ENCODE results near the gene ABHD16A.
A peak's percentile ranks its signal among the peaks of the same experiment; 100 is the strongest.

DNA sequence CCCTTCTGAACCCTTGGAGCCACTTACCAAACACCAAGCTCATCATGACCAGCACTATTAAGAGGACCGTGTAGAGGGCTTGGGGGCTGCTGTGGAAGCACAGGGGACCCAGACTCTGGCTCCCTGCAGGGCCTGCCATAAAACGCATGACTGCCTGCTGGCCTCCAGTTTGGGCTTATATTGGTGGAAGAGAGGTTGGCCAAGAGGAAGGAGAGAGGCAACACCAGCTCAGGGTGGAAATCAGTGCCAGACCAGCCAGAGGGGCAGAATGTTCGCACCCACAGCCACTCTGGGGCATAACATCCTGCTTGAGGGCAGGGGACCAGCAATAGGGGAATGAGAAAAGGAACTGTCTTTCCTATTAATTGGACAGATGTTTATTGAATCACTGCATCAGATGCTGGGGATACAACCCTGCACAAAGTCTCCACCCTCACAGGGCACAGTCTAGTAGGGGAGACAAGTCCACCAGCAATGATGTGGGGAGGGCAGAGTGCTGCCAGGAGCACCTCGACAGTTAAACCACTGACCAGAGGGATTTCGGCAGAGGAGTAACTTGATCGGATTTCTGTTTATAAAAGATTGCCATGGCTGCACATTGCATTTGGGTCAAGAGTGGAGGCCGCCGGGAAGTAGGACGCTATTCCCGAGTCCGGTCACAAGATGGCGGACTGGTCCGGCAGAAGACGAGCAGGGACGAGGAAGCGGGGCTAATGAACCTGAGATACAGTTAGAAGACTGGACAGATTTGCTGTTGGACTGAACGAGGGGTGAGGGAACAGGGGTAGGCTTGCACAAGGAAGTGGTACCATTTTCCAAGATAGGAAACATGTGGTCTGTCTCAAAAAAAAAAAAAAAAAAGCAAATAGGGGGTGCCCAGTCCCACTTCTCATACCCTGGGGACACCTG is 22.6 kb downstream of the ABHD16A start, which contains the start of gene LY6G5C:
- TF ChIP-seq, protein P1, sequence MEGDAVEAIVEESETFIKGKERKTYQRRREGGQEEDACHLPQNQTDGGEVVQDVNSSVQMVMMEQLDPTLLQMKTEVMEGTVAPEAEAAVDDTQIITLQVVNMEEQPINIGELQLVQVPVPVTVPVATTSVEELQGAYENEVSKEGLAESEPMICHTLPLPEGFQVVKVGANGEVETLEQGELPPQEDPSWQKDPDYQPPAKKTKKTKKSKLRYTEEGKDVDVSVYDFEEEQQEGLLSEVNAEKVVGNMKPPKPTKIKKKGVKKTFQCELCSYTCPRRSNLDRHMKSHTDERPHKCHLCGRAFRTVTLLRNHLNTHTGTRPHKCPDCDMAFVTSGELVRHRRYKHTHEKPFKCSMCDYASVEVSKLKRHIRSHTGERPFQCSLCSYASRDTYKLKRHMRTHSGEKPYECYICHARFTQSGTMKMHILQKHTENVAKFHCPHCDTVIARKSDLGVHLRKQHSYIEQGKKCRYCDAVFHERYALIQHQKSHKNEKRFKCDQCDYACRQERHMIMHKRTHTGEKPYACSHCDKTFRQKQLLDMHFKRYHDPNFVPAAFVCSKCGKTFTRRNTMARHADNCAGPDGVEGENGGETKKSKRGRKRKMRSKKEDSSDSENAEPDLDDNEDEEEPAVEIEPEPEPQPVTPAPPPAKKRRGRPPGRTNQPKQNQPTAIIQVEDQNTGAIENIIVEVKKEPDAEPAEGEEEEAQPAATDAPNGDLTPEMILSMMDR (IDR thresholded peaks at IDR 0.05), result peak; percentile 47 to 88 (median 82)
- TF ChIP-seq POLR2A (IDR thresholded peaks at IDR 0.05), result peak in 1 of 2 donors; percentile 17

Measured in Peyer's patch (tissue), 4 donors.